ENCODE measurements around the gene LRRN1.
"Not testable (repeated sequence)": the region's sequence is repeated elsewhere in the genome, so short reads cannot be mapped to it uniquely, and the experiment has no call there.

LRRN1 gene

DNA sequence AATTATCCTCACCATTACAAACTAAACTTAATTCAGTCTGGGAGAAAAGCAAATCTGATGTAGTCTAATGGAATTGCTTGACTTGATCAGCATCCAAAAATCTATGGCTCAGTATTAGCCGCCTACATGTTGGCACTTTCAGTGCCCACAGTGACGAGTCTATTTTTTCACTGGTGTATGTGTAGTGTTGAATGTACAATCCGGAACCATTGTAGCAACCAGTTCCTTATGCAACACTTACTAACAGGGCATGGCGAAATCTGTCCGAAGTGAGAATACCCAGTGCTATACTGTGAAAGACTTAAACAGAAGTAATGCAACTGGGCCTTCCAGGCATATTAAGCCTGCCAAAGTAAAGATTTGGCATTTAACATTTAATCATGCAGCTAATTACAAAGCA lies 18.6 kb downstream of the LRRN1 start:
- H3K4me3 ChIP-seq, result no peak overlapping the region
- intact Hi-C loops (cut with DNase I; ENCODE audit: low total_unique reads), result no loop called here
- H3K27me3 ChIP-seq, result no peaks in the 10 kb centered on the region
- TF ChIP-seq, protein P1, sequence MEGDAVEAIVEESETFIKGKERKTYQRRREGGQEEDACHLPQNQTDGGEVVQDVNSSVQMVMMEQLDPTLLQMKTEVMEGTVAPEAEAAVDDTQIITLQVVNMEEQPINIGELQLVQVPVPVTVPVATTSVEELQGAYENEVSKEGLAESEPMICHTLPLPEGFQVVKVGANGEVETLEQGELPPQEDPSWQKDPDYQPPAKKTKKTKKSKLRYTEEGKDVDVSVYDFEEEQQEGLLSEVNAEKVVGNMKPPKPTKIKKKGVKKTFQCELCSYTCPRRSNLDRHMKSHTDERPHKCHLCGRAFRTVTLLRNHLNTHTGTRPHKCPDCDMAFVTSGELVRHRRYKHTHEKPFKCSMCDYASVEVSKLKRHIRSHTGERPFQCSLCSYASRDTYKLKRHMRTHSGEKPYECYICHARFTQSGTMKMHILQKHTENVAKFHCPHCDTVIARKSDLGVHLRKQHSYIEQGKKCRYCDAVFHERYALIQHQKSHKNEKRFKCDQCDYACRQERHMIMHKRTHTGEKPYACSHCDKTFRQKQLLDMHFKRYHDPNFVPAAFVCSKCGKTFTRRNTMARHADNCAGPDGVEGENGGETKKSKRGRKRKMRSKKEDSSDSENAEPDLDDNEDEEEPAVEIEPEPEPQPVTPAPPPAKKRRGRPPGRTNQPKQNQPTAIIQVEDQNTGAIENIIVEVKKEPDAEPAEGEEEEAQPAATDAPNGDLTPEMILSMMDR (IDR thresholded peaks at IDR 0.05), result no peak
- no peak overlapping the region for H3K27ac ChIP-seq
- no peaks in the 10 kb centered on the region for H3K9me3 ChIP-seq
- DNase-seq, result no peak
- H3K36me3 ChIP-seq, result no peaks in the 10 kb centered on the region
- H3K4me1 ChIP-seq, result peaks cover 0 to 6% (median 0%) of the 10 kb centered on the region in 4 donors

DNA sequence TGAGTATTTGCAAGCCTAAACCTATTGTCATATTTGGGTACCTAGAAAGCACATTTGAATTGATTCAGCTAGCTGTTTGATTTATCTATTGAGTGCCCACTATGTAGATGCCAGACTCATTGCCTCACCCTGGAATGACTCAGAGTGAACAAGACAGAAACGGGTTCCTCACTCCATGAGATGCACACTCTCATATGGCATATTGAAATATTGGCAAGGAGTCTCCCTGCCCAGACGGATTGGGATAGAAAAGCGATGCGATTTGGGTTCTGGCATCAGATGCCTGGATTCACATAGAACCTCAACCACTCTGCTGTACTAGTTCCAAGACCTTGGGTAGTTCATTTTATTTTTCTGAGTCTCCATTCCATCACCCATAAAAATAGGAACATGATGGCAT lies 22.5 kb downstream of the LRRN1 start:
- no peak overlapping the region for H3K27ac ChIP-seq
- intact Hi-C loops (cut with DNase I; ENCODE audit: low total_unique reads), result no loop called here
- H3K4me1 ChIP-seq, result peaks cover 0 to 6% (median 0%) of the 10 kb centered on the region in 4 donors
- TF ChIP-seq, protein P1 (IDR thresholded peaks at IDR 0.05), result no peak
- H3K27me3 ChIP-seq, result no peaks in the 10 kb centered on the region
- H3K36me3 ChIP-seq, result no peaks in the 10 kb centered on the region
- no peak overlapping the region for H3K4me3 ChIP-seq
- H3K9me3 ChIP-seq, result no peaks in the 10 kb centered on the region
- DNase-seq, result no peak

DNA sequence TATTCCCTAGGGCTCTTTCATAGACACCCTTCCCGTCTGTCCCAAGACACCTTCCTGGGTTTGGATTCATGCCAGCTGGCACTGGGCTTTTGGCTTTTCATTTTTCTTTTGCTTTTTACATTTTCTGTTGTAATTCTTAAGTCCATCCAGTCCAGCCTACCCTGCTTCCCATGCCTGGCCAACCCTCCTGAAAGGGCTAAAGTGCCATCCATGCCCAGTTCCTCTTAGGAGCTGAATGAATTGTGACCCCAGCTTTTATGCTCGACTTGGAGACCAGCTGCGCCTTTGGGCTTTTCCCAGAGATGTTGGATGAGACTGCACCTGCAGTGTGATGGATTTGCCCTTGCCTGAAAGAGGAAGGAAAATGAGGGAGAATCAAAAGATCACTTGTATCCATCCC lies 25.8 kb downstream of the LRRN1 start:
- no peaks in the 10 kb centered on the region for H3K27me3 ChIP-seq
- DNase-seq, result no peak
- intact Hi-C loops (cut with DNase I; ENCODE audit: low total_unique reads), result no loop called here
- TF ChIP-seq, protein P1 (IDR thresholded peaks at IDR 0.05), result no peak
- no peaks in the 10 kb centered on the region for H3K9me3 ChIP-seq
- H3K4me3 ChIP-seq, result no peak overlapping the region
- no peaks in the 10 kb centered on the region for H3K36me3 ChIP-seq
- no peaks in the 10 kb centered on the region for H3K4me1 ChIP-seq
- no peak overlapping the region for H3K27ac ChIP-seq

DNA sequence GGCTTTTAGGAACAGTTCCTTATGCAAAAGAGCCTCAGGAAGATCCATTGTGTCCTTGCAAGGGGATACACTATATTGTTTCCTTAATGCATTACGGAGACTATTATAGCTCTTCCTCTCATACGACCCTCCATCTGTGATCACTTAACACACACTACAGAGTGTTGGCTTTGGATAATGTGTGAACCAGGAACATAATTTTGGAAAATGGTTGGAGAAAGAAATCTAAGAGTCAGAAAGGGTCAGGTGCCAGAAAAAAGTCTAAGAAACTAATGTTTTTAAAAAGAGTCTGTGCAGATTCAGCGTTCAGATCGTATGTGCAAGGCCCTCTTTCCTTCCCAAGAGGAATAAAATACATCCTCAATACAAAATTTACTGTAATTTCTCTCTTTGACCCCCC lies 27.3 kb downstream of the LRRN1 start:
- TF ChIP-seq, protein P1 (IDR thresholded peaks at IDR 0.05), result no peak
- intact Hi-C loops (cut with DNase I; ENCODE audit: low total_unique reads), result no loop called here

DNA sequence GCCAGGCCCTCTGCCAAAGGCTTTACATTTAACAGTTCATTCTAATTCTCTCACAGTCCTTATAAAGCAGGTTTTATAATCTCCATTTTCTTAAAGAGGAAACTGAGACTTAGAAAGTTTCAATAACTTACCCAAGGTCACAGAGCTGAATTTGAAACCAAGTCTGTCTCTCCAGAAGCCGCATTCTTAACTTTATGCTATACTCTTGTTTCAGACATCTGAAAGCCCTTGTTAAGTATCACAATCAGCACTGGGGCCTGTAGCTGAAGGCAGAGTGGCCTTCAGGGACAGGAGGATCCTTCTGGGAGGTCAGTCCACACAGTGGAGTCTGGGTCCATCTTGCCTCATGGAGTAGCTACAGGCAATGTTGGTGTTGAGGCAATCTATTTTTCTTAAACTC lies 27.9 kb downstream of the LRRN1 start:
- Histone ChIP-seq H3K27me3 (no peaks in the 10 kb centered on the region), H3K36me3 (no peaks in the 10 kb centered on the region), H3K4me3 (no peak overlapping the region), H3K27ac (no peak overlapping the region), H3K4me1 (no peaks in the 10 kb centered on the region), H3K9me3 (peaks cover 0 to 4% (median 0%) of the 10 kb centered on the region in 3 donors)
- TF ChIP-seq, protein P1 (IDR thresholded peaks at IDR 0.05), result no peak
- intact Hi-C loops (cut with DNase I; ENCODE audit: low total_unique reads), result no loop called here
- no peak for DNase-seq

More for the DNA sequence above, 27.3 kb downstream of the LRRN1 start:
- no peaks in the 10 kb centered on the region for H3K9me3 ChIP-seq
- no peaks in the 10 kb centered on the region for H3K36me3 ChIP-seq
- H3K4me1 ChIP-seq, result no peaks in the 10 kb centered on the region
- H3K27ac ChIP-seq, result no peak overlapping the region
- H3K27me3 ChIP-seq, result no peaks in the 10 kb centered on the region
- no peak for DNase-seq
- H3K4me3 ChIP-seq, result no peak overlapping the region

DNA sequence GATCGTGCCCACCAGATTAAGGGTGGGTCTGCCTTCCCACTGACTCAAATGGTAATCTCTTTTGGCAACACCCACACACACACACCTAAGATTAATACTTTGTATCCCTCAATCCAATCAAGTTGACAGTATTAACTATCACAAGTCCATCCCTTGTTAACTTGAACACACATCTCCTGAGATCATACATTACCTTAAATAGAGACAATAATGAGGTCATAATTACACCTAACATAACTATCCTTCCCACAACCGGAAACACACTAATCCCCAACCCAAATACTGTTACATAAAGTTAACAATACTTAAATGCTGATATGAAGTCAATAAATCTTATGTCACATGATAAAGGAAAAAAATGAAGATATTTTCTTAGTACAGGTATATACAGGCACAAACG lies 29.2 kb downstream of the LRRN1 start:
- H3K9me3 ChIP-seq, result peaks cover 0 to 17% (median 8%) of the 10 kb centered on the region in 3 donors
- H3K27me3 ChIP-seq; H3K4me3 ChIP-seq; H3K27ac ChIP-seq; intact Hi-C loops (cut with DNase I; ENCODE audit: low total_unique reads); DNase-seq; H3K36me3 ChIP-seq; H3K4me1 ChIP-seq: not testable (repeated sequence)
